GM03348 (cell line): ENCODE measurements around the gene SCN1B.
"Not testable (repeated sequence)": the region's sequence is repeated elsewhere in the genome, so short reads cannot be mapped to it uniquely, and the experiment has no call there.

Source experiments
- DNase-seq: peaks from one replicate; pipeline ENCODE4 v3.0.0; 2012; ENCODE audit warnings: low spot score

SCN1B gene

DNA sequence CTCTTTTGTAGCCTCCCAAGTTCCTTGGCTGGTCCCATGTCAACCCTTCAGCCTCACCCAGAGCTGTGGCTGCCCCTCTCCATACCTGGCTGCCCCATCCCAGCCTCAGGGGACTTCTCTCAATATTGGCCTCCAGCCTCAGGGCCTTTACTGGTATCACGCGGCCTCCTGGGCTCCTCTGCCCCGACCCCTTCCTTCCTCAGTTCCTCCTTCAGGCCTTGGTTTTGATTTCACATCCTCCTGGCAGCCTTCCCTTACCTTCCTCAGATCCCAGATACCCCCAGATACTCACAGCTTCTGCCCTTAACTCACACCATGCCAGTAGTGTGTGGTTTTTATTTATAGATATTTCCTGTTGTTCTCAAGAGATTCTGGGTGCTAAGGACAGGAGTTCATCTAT lies 12.8 kb upstream of the SCN1B start:
- no peak for DNase-seq

DNA sequence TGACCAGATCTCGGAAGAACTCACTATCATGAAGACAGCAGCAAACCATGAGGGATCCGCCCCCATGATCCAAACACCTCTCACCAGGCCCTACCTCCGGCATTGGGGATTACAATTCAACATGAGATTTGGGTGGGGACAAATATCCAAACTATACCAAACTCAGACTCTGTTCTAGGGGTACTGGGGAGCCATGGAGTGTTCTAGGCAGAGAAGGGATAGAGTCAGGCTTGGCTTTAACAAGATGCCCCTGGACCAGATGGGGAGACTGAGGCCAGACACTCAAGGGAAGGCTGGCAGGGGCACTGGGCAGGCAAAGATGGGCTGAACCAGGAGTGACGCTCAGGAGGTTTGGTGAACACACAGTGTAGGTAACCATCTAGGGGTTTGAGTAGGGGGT lies 11.9 kb upstream of the SCN1B start:
- no peak for DNase-seq

GRCh38 chr19:35019144-35019543 lies 11.1 kb upstream of the SCN1B start:
- DNase-seq: no peak

- DNase-seq: no peak
Observed at GRCh38 chr19:35021016-35021415, 9.3 kb upstream of the SCN1B start.

DNA sequence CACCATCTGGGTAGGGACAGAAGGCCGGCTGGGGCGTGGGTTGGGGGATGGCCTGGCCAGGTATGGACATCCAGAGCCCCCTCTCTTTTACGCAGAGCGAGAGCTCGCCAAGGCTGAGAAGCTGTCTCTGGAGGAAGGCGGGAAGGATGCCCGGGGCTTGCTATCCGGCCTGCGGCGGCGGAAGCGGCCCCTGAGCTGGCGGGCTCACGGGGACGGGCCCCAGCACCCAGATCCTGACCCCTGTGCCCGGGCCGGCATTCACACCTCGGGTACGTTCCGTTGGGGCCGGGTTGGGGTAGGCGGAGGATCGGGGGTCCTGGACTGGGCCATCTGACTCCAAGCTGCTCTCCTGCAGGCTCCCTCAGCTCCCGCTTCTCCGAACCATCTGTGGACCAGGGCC lies 8.7 kb upstream of the SCN1B start:
- DNase-seq: no peak

GRCh38 chr19:35022460-35022859 lies 7.8 kb upstream of the SCN1B start:
- no peak for DNase-seq

DNA sequence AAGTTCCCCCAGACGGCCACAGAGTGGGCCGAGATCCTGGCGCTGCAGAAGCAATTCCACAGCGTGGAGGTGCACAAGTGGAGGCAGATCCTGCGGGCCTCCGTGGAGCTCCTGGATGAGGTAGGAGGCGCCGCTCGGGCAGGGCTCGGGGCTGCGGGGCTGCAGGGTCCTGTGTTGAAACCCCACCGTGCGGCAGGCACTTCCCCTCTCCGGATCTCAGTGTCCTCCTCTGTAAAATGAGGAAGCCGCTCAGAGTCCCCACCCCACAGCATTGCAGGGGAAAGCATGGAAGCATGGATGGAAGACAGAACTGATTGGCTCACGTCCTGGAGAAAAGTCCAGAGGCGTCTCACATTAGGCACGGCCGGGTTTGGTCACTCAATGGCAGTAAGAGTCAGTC lies 6.8 kb upstream of the SCN1B start:
- DNase-seq: no peak

GRCh38 chr19:35024095-35024494 lies 6.2 kb upstream of the SCN1B start:
- DNase-seq: no peak

GRCh38 chr19:35025969-35026368 lies 4.3 kb upstream of the SCN1B start:
- DNase-seq: no peak

GRCh38 chr19:35026418-35026817 lies 3.9 kb upstream of the SCN1B start:
- DNase-seq: no peak

DNA sequence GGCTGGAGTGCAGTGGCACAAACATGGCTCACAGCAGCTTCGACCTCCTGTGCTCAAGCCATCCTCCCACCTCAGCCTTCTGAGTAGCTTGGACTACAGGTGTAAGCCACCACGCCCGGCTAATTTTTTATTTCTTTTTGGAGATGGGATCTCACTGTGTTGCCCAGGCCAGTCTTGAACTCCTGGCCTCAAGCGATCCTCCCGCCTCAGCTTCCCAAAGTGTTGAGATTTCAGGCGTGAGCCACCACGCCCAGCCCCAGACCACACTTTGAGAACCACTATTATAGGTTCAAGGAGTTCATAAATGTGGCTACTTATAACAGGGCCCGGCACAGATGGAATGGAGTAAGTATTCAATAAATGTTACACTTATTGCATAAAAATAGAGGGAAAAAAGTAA lies 3.3 kb upstream of the SCN1B start:
- DNase-seq: no peak

- peak; percentile 29 for DNase-seq
Observed at GRCh38 chr19:35027851-35028599, 2.2 kb upstream of the SCN1B start.

DNA sequence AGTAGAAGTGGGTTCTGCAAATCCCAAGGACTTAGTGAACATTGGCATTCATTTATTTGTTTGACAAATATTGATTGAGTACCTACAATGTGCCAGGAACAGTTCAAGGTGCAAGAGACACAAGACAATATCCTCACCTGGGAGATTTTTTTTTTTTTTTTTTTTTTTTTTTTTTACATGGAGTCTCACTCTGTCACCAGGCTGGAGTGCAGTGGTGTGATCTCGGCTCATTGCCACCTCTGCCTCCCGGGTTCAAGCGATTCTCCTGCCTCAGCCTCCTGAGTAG lies 1.7 kb upstream of the SCN1B start:
- not testable (repeated sequence) for DNase-seq

DNA sequence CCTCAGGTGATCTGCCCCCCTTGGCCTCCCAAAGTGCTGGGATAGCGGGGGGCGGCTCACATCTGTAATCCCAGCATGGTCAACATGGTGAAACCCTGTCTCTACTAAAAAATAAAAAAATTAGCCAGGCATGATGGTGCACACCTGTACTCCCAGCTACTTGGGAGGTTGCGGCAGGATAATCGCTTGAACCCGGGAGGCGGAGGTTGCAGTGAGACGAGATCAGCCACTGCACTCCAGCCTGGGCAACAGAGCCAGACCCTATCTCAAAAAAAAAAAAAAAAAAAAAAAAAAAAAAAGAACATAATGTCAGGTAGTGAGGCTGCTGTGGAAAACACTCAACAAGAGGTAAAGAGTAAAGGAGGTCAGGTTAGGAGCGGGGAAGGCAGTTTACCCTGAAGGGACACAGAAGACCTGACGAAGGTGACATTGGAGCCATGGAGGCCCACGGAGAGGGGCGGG lies 964 bp upstream of the SCN1B start:
- DNase-seq: not testable (repeated sequence)

GRCh38 chr19:35029737-35030256 lies 473 bp upstream of the SCN1B start:
- DNase-seq: no peak

GRCh38 chr19:35031072-35031881 lies 1.0 kb downstream of the SCN1B start:
- peak; percentile 76 for DNase-seq

DNA sequence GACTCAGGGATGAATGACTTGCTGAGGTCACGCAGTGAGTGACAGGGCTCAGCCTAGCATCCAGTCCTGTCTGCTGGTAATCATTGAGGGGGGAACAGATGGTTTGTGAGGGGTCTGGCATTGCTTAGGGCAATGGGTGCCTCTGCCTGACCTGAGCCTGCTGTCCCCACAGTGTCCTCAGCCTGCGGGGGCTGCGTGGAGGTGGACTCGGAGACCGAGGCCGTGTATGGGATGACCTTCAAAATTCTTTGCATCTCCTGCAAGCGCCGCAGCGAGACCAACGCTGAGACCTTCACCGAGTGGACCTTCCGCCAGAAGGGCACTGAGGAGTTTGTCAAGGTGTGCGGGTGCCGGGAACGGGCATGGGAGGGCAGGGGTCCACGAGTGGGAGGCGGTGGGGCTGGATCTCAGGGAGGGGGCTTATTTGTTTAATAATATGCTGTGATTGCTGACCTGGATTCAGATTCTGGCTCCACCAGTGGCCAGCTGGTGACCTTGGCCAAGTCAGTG lies 2.1 kb downstream of the SCN1B start:
- no peak for DNase-seq

- no peak for DNase-seq
Observed at GRCh38 chr19:35033067-35034004, 3.1 kb downstream of the SCN1B start.

DNA sequence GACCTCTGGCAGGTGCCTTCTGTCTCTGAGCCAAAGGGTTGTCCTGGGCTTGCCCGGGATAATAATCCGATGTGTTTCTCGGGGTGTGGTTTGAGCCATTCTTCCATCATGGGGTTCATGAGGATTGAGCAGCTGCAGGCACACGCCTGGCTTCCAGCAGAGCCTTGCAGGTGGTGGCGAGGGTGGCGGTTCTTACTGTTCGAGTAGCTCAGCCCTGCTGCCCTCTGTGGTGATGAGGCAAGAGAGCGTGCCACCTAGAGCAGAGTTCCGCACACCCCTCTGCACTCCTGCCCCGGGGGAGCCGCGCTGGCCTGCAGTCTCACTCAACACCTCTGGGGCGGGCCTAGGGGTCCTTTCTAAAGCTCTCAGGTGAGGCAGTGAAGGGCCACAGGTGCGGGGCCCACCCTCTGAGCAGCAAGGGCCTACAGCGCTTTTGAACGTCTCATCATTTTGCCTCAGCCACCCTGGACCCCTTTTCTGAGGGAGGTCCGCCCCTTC lies 3.8 kb downstream of the SCN1B start:
- DNase-seq: no peak

- DNase-seq: no peak
Observed at GRCh38 chr19:35034588-35035382, 4.5 kb downstream of the SCN1B start.
